Measurements from ENCODE around the gene TLL1.

- no peak for TF ChIP-seq POLR2A (IDR thresholded peaks at IDR 0.05)
- no peak for TF ChIP-seq CTCF (IDR thresholded peaks at IDR 0.05)
Observed at GRCh38 chr4:166064721-166065120, 191.7 kb downstream of the TLL1 start.
